ENCODE measurements around the gene SPPL2B. TPM values are rescaled to one million over a fixed set of nuclear protein-coding genes. Genes with fewer than 3 reads are reported as not detected.

Gene SPPL2B
- total RNA-seq, 2 donors from 2014 or later = 22.9 to 33.7 TPM

DNA sequence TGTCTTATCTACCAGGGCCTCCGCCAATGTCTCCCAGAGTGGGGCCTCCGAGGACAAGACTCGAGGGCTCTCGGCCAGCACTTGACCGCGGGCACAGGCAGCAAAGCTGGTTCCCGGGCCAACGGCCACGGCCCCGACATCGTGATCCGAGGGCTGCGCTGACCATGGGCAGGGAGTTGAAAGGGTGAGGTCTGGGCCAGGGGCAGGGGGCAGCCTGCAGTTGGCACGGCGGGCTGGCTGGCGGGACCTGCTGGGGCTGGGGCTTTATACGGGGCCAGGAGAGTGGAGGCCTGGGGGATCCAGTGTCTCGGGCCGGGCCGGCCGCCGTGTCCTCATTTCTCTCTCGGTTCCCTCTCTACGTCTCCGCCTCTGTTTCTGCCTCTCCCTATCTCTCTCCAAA is 10.7 kb upstream of the SPPL2B start:
- ATAC-seq (no peak), DNase-seq (no peak)

DNA sequence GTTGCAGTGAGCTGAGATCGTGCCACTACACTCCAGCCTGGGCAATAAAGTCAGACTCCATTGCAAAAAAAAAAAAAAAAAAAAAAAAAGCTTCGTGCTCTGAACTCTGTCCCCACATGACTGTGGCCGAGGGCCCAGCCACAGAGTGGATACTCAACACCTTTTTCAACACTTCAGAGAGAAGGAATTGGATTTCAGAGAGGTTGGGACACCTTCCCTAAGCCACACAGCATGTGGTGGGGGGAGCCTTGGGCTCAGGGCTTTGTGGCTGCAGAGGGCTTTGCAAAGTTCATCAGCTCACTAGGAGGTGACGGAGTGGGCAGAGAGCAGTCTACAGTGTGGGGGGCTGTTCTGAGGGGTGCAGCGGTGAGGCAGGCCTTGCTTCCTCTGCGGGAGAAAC is 9.6 kb upstream of the SPPL2B start:
- no peak for DNase-seq
- intact Hi-C loops (cut with DNase I) = loop anchor here (5.0 to 10.0 kb wide), 3 partner anchors 47 to 164 kb away; partner anchors contain the start of gene AP3D1 (in 1 of the 2)
- ATAC-seq = no peak

More for the DNA sequence above, 10.7 kb upstream of the SPPL2B start:
- intact Hi-C loops (cut with DNase I) = loop anchor here (5.0 to 10.0 kb wide), 3 partner anchors 45 to 163 kb away; partner anchors contain the start of gene AP3D1 (in 1 of the 2)

DNA sequence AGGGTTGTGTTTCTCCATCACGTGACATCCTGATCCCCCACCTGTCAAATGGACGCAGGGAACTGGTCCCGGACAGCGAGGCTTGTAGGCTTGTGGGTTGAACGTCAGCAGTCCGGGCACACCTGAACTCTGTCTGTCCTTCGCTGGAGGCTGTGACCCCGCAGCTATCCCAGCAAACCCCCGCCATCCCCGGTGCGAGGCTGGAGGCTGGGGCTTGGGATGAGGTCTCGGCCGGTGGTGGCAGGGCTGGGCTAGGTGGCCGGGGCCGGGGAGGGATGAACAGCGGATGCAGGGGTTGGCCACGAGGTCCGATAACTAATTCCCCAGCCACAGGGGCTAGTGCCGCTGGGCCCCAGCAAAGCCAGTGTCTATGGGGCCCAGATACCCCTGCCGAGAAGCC is 8.9 kb upstream of the SPPL2B start:
- ATAC-seq (no peak), DNase-seq (no peak)
- intact Hi-C loops (cut with DNase I) = loop anchor here (5.0 to 10.0 kb wide), 3 partner anchors 47 to 165 kb away; partner anchors contain the start of gene AP3D1 (in 1 of the 2)

DNA sequence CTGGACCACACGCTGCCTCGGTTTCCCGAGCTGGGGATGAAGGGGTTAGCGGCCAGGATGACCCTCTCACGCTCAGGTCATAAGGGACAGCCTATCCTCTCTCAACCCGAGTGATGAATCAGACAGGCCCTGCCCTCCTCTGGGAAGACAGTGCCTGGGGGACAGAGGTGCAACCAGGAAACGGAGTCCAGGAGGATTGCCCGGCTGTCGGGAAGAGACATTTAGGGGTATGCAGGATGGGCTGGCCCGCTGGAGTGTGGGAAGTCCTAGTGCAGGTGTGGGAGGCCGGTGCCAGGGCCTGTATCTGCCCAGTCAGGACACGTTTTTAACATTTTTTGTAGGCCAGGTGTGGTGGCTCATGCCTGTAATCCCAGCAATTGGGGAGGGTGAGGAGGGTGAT is 8.4 kb upstream of the SPPL2B start:
- intact Hi-C loops (cut with DNase I) = no loop called here
- no peak for DNase-seq
- ATAC-seq = no peak

DNA sequence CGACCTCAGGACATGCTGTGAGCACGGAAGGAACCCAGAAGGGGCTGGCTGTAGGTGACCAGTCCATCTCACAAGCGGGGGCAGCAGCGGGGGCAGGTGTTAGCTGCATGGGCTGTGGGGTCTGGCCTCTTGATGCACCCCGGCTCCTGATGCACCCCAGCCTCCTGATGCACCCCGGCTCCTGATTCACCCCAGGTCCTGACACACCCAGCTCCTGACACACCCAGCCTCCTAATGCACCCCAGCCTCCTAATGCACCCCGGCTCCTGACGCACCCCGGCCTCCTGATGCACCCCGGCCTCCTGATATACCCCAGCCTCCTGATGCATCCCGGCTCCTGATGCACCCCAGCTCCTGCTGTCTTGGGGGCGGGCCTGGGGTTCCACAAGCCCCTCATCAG is 7.5 kb upstream of the SPPL2B start:
- intact Hi-C loops (cut with DNase I) = no loop called here
- ATAC-seq (no peak), DNase-seq (no peak)

DNA sequence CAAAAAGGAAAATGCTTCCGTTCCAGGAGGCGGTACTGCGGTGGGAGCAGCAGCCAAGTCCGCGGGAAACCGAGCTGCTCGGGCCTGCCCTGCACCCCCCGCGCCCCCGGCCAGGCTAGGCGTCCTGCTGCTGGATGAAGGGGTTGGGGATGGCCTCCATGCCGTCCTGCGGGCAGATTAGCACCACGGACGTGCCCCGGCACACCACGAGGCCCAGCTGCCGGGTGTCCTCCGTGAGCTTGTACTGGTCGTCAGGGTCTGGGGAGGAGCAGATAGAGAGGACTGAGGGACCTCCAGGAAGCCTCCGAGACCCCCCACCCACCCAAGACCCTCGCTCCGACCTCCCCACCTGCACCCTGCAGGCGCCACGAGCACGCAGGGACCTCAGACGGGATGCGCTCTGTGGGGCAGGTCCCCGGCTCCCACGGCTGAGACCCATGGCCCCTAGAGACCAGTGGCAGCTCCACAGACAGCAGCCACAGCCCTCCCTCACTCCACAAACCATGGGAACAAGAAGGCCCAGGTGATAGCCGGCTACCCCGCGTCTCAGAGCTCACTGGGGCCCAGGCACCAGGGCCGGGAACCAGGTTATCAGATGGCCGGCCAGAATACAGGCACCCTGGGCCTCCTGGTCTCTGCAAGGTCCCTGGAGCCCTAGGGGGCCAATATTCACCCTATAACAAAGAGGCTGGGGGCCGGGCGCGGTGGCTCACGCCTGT is 6.8 kb upstream of the SPPL2B start:
- DNase-seq (no peak), ATAC-seq (no peak)
- intact Hi-C loops (cut with DNase I) = no loop called here

DNA sequence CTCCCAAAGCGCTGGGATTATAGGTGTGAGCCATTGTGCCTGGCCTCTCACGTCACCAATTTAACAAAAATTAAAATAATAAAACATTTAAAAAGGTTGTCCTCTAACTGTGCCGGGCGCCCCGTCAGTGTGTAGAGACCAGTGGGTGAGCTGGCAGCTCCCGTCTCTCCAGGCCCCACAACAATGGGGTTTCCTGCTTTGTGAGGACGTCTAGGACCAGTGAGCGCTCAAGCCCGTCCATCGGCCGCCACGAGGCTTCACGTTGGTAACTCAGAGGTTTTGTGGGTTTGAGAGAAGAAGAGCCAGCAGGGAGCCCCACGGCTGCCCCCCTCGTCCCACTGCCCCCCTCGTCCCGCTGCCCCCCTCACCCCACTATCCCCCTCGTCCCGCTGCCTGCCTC is 4.8 kb upstream of the SPPL2B start:
- ATAC-seq (no peak), DNase-seq (no peak)
- intact Hi-C loops (cut with DNase I) = no loop called here

DNA sequence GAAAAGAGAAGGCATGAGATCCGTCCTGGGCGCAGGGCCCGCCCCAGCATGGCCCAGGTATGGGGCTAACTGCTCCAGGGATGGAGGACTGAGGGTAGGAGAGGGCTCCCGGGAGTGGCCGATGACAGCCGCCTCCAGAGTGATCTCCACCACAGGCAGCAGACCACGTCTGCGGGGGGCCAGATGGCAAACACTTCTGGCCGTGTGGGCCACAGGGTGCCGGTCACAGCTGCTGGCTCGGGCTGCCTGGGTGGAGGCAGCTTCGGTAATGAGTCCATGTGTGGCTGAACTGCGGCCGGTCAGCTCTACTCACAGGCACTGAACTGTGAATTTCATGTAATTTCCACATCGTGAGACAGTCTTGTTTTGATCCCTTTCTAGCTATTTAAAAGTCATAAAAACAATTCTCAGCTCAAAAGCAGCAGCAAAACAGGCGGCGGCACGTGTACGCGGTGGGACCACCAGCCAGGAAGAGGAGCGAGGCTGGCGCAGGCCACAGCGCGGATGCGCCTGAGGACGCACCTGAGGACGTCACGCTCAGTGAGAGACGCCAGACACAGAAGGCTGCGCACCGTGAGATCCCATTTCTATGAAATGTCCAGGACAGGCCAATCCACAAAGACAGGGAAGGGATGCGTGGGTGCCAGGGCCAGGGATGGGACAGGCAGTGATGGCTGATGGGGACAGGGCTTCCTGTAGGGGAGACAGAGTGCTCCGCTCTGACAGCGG is 4.1 kb upstream of the SPPL2B start:
- intact Hi-C loops (cut with DNase I) = no loop called here
- ATAC-seq (no peak), DNase-seq (no peak)

DNA sequence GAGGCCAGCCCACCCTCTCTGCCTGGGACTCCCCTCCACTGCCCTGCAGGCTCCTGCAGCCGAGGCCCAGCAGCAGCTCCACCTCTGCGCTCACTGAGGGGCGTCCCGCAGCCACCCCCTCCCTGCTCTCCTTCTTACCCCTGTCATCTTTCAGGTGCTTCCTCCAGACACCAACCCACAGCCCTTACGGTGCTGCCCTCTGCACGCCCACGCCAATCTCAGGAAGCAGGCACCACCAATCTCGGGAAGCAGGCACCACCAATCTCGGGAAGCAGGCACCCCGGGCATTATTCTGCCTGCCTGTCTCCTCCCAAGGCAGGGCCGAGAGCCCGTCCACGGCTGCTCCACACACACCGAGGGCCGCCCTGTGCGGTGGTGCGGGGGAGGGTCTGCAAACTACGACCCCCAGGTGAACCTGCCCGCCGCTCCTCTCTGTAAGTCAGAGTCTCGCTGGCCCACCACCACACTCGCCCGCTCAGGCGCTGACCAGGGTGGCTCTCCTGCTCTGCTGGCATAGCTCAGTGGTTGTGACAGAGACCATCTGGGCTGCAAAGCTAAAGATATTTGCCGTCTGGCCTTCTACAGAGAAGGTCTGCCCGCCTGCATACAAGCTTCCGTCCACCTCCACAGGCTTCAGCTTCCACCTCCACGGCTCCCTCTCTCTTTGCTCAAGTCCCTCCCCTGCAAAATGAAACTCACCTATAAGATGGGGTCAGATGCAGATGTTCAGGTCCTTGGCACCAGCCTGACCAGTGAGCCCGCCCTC is 3.0 kb upstream of the SPPL2B start:
- DNase-seq (no peak), ATAC-seq (no peak)
- intact Hi-C loops (cut with DNase I) = no loop called here

DNA sequence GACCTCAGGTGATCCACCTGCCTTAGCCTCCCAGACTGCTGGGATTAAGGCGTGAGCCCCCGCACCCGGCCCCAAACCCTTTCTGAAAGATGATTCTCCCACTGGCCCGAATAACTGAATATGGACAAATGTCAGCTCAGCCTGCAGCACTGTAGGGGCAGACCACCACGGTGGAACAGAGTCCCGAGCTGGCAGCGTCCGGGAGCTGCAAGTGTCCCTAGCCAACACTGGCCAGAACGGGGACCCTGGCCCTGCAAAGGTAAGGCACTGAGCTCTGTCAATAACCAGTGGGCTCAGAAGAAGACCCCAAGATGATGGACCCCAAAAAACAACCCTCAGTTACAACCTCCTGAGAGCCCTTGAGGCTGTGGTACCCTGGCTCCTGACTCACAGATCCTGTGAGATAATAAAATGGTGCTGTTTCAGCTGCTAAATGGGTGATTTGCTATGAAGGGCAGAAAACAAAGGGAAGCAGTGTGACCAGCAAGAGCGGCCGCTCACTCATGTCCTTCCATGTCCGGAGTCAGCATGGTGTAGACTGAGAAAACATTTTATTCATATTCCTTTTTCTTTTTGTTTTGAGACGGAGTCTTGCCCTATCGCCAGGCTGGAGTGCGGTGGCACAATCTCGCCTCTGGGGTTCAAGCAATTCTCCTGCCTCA is 1.7 kb upstream of the SPPL2B start:
- no peak for ATAC-seq
- DNase-seq = no peak
- intact Hi-C loops (cut with DNase I) = no loop called here

DNA sequence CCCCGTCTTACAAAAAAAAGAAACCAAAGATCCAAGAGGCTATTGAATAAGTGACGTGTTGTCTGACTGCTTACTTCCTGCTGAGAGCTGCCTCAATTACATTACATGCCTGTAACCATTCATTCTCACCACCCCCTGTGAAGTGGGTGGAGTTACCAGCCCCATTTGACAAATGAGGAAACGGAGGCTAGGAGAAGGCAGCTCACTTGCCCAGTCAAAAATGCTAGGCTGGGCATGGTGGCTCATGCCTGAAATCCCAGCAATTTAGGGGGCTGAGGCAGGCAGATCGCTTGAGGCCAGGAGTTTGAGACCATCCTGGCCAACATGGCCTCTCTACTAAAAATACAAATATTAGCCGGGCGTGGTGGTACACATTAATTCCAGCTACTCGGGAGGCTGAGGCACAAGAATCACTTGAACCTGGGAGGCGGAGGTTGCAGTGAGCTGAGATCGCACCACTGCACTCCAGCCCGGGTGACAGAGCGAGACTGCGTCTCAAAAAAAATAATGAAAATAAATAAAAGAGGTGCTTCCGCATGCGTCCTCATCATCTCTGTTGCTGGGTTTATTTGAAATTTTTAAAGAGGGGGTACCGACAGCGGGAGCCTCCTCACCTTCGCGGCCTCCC is 597 bp upstream of the SPPL2B start:
- no peak for DNase-seq
- ATAC-seq = peak; percentile 19 to 58
- intact Hi-C loops (cut with DNase I) = no loop called here

DNA sequence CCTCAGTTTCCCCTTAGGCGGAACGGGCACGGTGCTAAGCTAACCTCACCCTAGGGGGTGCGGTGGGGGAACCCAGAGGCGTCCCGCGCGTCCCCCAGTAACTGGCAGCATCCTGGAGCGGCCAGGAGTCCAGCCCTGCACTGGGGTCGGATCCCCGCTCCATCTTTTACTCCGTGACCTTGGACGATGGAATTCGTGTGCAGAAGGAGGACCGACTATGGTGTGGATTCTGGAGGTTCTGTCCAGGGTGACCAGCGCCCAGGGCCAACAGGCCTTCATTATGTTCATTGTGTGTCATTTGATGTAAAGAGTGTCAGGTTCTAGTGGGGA is 630 bp downstream of the SPPL2B start:
- no peak for DNase-seq
- peak in 1 of 2 donors; percentile 10 for ATAC-seq
- intact Hi-C loops (cut with DNase I) = no loop called here

DNA sequence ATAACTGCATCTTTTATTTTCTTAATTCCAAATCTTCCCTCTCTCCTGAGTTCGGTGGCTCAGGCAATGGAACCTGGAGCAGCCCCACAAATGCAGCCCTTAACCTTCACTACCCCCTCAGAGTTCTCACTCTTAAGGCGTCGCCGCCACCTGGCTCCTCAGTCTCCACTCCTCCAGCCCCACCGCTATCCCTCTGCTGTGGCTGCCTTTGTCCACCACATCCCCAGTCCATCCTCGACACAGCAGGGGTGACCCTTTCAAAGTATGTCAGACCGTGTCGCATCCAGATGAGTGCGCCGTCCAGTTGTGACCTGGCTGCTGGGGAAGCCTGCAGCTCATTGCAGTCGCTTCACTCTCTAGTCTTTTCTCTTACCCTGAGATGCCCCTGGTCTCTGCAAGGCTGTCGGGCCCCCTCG is 1.0 kb downstream of the SPPL2B start:
- intact Hi-C loops (cut with DNase I) = no loop called here
- DNase-seq (no peak), ATAC-seq (no peak)

DNA sequence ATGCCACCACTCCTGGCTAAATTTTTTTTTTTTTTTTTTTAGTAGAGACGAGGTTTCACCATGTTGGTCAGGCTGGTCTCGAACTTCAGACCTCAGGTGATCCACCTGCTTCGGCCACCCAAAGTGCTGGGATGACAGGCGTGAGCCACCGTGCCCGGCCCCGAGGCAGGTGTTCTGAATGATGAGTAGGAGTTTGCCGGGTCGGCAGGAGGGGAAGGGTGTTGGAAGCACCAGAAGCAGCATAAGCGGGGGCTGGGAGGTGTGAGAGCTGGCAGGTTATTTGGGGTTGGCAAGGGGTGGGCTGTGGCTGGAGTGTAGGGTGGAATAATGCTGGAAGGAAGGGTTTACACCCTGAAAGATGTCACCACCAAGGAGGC is 1.8 kb downstream of the SPPL2B start:
- DNase-seq (no peak), ATAC-seq (no peak)
- intact Hi-C loops (cut with DNase I) = no loop called here

DNA sequence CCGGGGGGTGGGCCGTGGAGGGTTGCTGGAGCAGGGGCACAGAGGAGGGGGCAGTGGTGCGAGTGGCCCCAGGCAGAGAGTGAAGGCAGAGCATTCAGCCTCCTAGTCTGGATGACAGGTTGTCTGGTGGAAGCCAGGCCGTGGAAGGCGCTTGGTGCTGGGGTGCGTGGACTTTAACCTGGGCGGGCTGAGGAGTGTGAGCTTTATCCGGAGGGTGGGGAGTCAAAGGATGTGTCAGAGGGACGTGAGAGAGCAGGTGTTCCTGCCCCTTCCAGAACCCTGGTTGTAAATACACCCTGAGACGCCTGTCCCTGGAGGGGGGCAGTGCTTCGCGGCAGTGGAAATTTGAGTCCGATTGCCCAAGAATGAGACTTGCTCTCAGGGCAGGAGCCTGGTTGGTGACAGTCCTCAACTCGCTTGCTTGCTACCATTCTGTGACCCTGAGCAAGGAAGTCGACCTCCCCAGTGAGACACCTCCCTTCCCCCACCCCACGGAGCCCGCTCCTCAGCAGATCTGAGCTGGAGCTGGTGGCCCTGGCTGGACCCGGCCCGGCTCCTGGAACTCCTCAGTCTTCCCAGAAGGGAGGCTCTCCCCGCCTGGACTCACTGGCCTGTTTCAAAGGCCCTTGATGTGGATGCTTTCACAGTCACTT is 2.3 kb downstream of the SPPL2B start:
- ATAC-seq (no peak), DNase-seq (no peak)
- intact Hi-C loops (cut with DNase I) = no loop called here

DNA sequence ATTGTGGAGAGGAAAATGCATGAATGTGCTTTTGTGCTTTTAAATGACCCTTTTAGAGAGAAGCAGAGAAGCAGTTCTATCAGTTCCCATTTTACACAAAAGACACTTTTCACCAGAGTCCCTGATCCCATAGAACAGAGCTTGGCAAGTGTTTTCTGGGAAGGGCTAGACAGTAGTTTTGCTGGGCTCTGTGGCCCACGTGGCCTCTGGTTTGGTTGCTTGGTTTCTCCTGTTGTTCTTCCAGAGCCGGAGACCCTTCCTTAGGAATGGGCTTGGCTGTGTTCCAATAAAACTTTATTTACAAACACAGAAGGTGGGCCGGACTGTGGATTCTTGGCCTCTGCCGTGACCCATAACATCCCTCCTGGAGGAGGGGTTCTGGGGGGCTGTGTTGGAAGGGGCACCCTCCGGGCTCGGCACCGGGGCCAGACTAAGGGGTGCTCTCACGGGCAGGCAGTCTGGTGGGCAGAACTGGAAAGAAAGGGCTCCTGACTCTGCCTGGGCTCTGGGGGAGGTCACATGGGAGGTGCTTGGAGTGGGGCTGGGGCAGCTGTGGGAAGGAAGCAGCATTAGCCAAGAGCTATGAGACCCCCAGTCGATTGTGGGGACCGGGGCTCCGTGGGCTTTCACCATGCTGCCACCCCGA is 3.2 kb downstream of the SPPL2B start:
- intact Hi-C loops (cut with DNase I) = no loop called here

DNA sequence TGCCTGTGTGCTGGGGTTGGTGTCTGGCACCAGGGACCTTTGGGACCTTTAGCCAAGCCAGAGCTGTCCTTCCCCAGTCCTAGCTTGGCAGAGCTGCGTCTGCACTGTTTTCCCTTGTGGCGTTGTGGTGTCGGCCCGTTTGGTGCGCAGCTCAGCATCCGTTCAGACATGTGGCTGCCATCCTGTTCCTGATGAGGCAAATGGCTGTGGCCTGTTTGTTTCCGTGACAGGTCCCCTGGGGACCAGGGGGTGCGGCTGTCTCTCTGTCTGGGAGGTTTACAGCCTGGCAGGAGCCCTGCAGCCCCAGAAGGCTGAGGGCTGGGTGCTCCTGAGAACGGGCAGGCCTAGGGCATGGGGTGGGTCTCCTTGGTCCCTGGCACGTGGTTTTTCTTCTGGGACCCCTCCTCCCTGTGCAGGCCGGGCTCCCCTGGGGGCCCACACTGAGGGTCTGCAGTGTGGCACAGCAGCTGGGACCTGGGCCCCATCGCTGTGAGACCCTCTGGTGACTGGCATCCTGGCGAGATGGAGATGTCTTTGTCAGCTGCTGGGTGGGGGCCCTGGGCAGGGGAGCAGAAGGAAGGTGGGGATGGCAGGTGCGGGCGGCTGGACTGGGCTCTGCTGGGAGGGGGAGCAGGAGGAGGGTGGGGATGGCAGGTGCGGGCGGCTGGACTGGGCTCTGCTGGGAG is 4.0 kb downstream of the SPPL2B start:
- DNase-seq (no peak), ATAC-seq (no peak)
- intact Hi-C loops (cut with DNase I) = no loop called here

More for the DNA sequence above, 3.2 kb downstream of the SPPL2B start:
- DNase-seq = no peak
- no peak for ATAC-seq
